Keratinocyte (primary cell): ENCODE measurements around the gene SCTR. TPM values are rescaled to one million over a fixed set of nuclear protein-coding genes. Genes with fewer than 3 reads are reported as not detected.

Experiments used
- DNase-seq: peaks from one replicate; pipeline ENCODE4 v3.0.0-alpha.2; 2011; ENCODE audit warnings: low read depth, missing footprints, low spot score
- FAIRE-seq: peaks from 2 replicates; lab custom pipeline; 2011; peaks lifted over from hg19 to GRCh38; lab: Jason Lieb, UNC
- H2AFZ ChIP-seq: 2 replicates; pipeline ENCODE4 v1.6.0; 2012; ENCODE audit warnings: low read length, control low read depth, inconsistent platforms; ENCODE audit not compliant: control insufficient read depth
- H3K27ac ChIP-seq: 2 replicates; pipeline ENCODE4 v1.5.1; 2011; ENCODE audit warnings: low read length; ENCODE audit not compliant: control insufficient read depth, insufficient read depth
- H3K27me3 ChIP-seq: 3 replicates; pipeline ENCODE4 v1.6.0; 2011; ENCODE audit warnings: low read length; ENCODE audit not compliant: control insufficient read depth, insufficient read depth; ENCODE audit errors: extremely low read depth
- H3K36me3 ChIP-seq, 2 experiments: 2 replicates in 1 of 2; 3 replicates in 1 of 2; pipeline ENCODE4 v1.5.1; 2011; ENCODE audit warnings: low read length in 2 of 2, mild to moderate bottlenecking in 1 of 2; ENCODE audit not compliant: control insufficient read depth in 2 of 2, insufficient read depth in 2 of 2; ENCODE audit errors: extremely low read depth in 1 of 2
- H3K4me1 ChIP-seq: 3 replicates; pipeline ENCODE4 v1.5.1; 2011; ENCODE audit warnings: low read length; ENCODE audit not compliant: control insufficient read depth, insufficient read depth; ENCODE audit errors: extremely low read depth
- H3K4me2 ChIP-seq: 3 replicates; pipeline ENCODE4 v1.6.0; 2011; ENCODE audit warnings: low read depth, low read length; ENCODE audit not compliant: control insufficient read depth, insufficient read depth; ENCODE audit errors: extremely low read depth
- H3K4me3 ChIP-seq, 3 experiments: fragments of 200-600 bp in 1 of 3; sonication (generic) in 1 of 3; 2 replicates in 2 of 3; 3 replicates in 1 of 3; pipeline ENCODE4 v1.5.1; 2011 to 2016; ENCODE audit warnings: low read length in 3 of 3, mild to moderate bottlenecking in 3 of 3, control low read depth in 2 of 3, inconsistent platforms in 1 of 3, low read depth in 1 of 3, mixed read lengths in 1 of 3, mixed run types in 1 of 3, moderate library complexity in 1 of 3; ENCODE audit not compliant: control insufficient read depth in 2 of 3, insufficient read depth in 2 of 3; ENCODE audit errors: extremely low read depth in 1 of 3
- H3K79me2 ChIP-seq: 2 replicates; pipeline ENCODE4 v1.6.0; 2012; ENCODE audit warnings: low read length; ENCODE audit not compliant: control insufficient read depth, insufficient read depth
- H3K9ac ChIP-seq: 3 replicates; pipeline ENCODE4 v1.6.0; 2011; ENCODE audit warnings: low read length; ENCODE audit not compliant: control insufficient read depth, insufficient read depth; ENCODE audit errors: extremely low read depth
- H3K9me1 ChIP-seq: 3 replicates; pipeline ENCODE4 v1.6.0; 2011; ENCODE audit warnings: low read length; ENCODE audit not compliant: control insufficient read depth, insufficient read depth; ENCODE audit errors: extremely low read depth
- H3K9me3 ChIP-seq: 2 replicates; pipeline ENCODE4 v1.5.1; 2012; ENCODE audit warnings: low read depth, low read length; ENCODE audit not compliant: control insufficient read depth
- H4K20me1 ChIP-seq: 3 replicates; pipeline ENCODE4 v1.6.0; 2011; ENCODE audit warnings: low read length; ENCODE audit not compliant: control insufficient read depth, insufficient read depth; ENCODE audit errors: extremely low read depth
- EZH2 ChIP-seq: IDR thresholded peaks from one replicate; pipeline ENCODE4 v1.6.1; 2012; ENCODE audit warnings: inconsistent platforms, mild to moderate bottlenecking, low read length, moderate library complexity
- dilution Hi-C: fragments of 300-500 bp; cut with MboI; formaldehyde crosslinking; loops from one replicate; pipeline ENCODE4 v1.7.0; 2020; ENCODE audit warnings: low sequenced_read_pairs; ENCODE audit not compliant: extremely low pct_ligation_motif_present
- polyA plus RNA-seq, 5 experiments: library from polyadenylated mRNA; depleted of rRNA in 3 of 5; stranded (reverse) in 3 of 5; stranded (forward) in 1 of 5; unstranded in 1 of 5; fragments of >200 nt; gene quantifications; 1 replicate in 1 of 5; 2 replicates in 3 of 5; 3 replicates in 1 of 5; pipeline versions ENCODE4 v1.2.1 to v1.2.3, GENCODE V29; 2011 to 2012; ENCODE audit warnings: missing spikeins in 2 of 5, low read depth in 1 of 5, low replicate concordance in 1 of 5
- TF ChIP-seq, protein P1 (sequence below), 3 experiments: IDR thresholded peaks in 1 of 3; conservative IDR thresholded peaks in 1 of 3; optimal IDR thresholded peaks in 1 of 3; 2 replicates in 2 of 3; 3 replicates in 1 of 3; pipeline versions ENCODE3 to v1.5.1; 2011; ENCODE audit warnings: low read length in 3 of 3, mild to moderate bottlenecking in 3 of 3, moderate library complexity in 2 of 3, control low read depth in 1 of 3, inconsistent platforms in 1 of 3; ENCODE audit not compliant: insufficient read depth in 2 of 3; ENCODE audit errors: extremely low read depth in 1 of 3

Gene SCTR
- polyA plus RNA-seq, 1 donor (not counting 4 experiments of a cell fraction or from before 2014, with no cell fraction given): not detected

DNA sequence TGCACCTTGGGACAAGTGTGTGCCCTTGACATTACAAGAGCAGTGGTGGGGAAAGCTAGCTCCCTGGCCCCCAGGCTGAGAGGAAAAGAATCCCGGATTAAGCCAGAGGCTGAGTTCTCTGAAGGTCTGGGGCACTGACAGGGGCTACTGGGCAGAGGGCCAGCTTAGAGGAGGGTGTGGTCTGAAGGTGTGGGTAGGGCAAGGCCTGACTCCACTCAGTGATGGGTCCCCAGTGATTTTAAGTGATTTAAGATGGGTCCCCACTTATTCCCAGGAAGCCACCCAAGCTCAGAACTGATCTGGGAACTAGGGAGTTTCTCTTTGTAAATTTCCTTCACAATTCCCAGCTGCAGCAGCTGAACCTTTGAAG is 83.8 kb downstream of the SCTR start:
- no peak overlapping the region for H3K9ac ChIP-seq
- H2AFZ ChIP-seq: no peak overlapping the region
- TF ChIP-seq, protein P1, sequence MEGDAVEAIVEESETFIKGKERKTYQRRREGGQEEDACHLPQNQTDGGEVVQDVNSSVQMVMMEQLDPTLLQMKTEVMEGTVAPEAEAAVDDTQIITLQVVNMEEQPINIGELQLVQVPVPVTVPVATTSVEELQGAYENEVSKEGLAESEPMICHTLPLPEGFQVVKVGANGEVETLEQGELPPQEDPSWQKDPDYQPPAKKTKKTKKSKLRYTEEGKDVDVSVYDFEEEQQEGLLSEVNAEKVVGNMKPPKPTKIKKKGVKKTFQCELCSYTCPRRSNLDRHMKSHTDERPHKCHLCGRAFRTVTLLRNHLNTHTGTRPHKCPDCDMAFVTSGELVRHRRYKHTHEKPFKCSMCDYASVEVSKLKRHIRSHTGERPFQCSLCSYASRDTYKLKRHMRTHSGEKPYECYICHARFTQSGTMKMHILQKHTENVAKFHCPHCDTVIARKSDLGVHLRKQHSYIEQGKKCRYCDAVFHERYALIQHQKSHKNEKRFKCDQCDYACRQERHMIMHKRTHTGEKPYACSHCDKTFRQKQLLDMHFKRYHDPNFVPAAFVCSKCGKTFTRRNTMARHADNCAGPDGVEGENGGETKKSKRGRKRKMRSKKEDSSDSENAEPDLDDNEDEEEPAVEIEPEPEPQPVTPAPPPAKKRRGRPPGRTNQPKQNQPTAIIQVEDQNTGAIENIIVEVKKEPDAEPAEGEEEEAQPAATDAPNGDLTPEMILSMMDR (optimal IDR thresholded peaks at IDR 0.05 in 1 of 3, IDR thresholded peaks at IDR 0.05 in 1 of 3, conservative IDR thresholded peaks at IDR 0.05 in 1 of 3; ENCODE audit: extremely low read depth in 1 of 3, insufficient read depth in 2 of 3, low read length in 3 of 3): no peak
- no peak for TF ChIP-seq EZH2
- H3K36me3 ChIP-seq: no peaks in the 10 kb centered on the region
- H3K27me3 ChIP-seq: peaks cover 3% of the 10 kb centered on the region
- dilution Hi-C loops: no loop called here
- H3K4me1 ChIP-seq: no peaks in the 10 kb centered on the region
- H3K27ac ChIP-seq: no peak overlapping the region
- H3K79me2 ChIP-seq: no peaks in the 10 kb centered on the region
- H3K9me1 ChIP-seq: no peaks in the 10 kb centered on the region
- H3K4me3 ChIP-seq: no peak overlapping the region
- no peak overlapping the region for H3K4me2 ChIP-seq
- no peaks in the 10 kb centered on the region for H3K9me3 ChIP-seq
- DNase-seq: no peak
- FAIRE-seq: no peak
- no peaks in the 10 kb centered on the region for H4K20me1 ChIP-seq

DNA sequence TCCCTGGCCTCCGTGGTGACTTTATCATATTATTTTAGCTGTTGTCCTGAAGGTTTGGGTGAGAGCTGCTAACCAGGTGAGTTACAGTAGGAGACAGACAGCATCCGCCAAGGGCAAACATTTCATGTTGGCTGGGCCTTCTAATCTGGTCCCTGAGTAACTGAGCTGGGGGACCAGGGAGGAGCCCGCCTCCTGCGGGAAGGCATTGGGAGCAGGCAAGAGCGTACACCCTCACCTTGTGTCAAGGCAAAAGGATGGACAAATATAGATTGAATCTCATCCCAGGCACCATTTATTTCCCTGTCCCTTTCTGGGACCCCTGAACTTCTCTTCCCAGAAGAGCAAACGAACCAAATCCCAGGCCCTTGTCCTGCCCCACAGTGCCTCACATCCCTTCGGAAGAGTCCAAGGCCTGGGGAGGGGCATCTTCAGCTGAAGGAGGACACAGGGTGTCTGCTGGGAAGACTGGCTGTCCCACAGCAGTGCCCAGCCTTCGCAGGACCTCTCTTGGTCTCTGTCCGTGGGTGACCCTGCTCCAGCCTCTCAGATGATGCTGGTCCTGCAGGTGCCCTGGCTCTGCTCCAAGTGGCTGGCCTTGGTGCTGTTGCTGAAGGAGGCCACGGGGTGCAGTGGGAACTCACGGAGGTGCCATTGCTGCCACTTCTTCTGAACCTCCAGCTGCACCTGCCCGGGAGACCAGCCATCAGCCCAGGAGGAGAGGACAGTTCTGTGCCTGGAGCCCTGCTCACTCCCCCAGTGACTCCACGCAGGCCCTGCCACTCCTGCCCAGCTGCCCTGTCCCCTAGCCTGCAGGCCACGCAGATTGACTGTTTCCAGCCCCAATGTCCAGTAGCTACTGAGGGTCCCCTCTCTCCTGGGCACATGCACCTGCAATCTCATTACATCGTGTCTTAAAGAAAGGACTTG is 84.4 kb downstream of the SCTR start:
- dilution Hi-C loops: no loop called here
- Histone ChIP-seq H3K27ac (no peak overlapping the region), H3K4me2 (no peak overlapping the region), H2AFZ (no peak overlapping the region), H3K36me3 (no peaks in the 10 kb centered on the region), H3K9me3 (no peaks in the 10 kb centered on the region), H3K9me1 (no peaks in the 10 kb centered on the region), H4K20me1 (no peaks in the 10 kb centered on the region), H3K79me2 (no peaks in the 10 kb centered on the region), H3K9ac (no peak overlapping the region), H3K4me3 (no peak overlapping the region), H3K27me3 (peaks cover 3% of the 10 kb centered on the region), H3K4me1 (peaks cover under 1% of the 10 kb centered on the region)
- no peak for TF ChIP-seq EZH2
- TF ChIP-seq, protein P1 (optimal IDR thresholded peaks at IDR 0.05 in 1 of 3, IDR thresholded peaks at IDR 0.05 in 1 of 3, conservative IDR thresholded peaks at IDR 0.05 in 1 of 3; ENCODE audit: extremely low read depth in 1 of 3, insufficient read depth in 2 of 3, low read length in 3 of 3): no peak
- FAIRE-seq (no peak), DNase-seq (no peak)
